Nephron progenitor cell (in vitro differentiated cells): ENCODE measurements around the gene DTNA.

Experiments used
- DNase-seq: peaks from one replicate; pipeline ENCODE4 v3.0.0; 2021
- H3K27ac Mint-ChIP-seq: 2 replicates; pipeline ENCODE4 v1.8.0; 2021; ENCODE audit warnings: mild to moderate bottlenecking, moderate library complexity, mixed read lengths
- H3K27me3 Mint-ChIP-seq: 2 replicates; pipeline ENCODE4 v1.8.0; 2021; ENCODE audit warnings: mild to moderate bottlenecking, low read depth, mixed read lengths; ENCODE audit not compliant: poor library complexity
- H3K36me3 Mint-ChIP-seq: 2 replicates; pipeline ENCODE4 v1.8.0; 2021; ENCODE audit warnings: low read depth, mixed read lengths
- H3K4me1 Mint-ChIP-seq: 2 replicates; pipeline ENCODE4 v1.8.0; 2021; ENCODE audit warnings: mixed read lengths
- H3K4me3 Mint-ChIP-seq: 2 replicates; pipeline ENCODE4 v1.8.0; 2021; ENCODE audit warnings: mild to moderate bottlenecking, moderate library complexity, mixed read lengths
- H3K9me3 Mint-ChIP-seq: 2 replicates; pipeline ENCODE4 v1.8.0; 2021; ENCODE audit warnings: mild to moderate bottlenecking, moderate library complexity, mixed read lengths
- TF ChIP-seq, protein P1 (sequence below): fragments of 200-600 bp; sonication (generic); IDR thresholded peaks from 2 replicates; pipeline ENCODE4 v1.5.0; 2021; ENCODE audit warnings: antibody characterized with exemption

DTNA gene

GRCh38 chr18:34844732-34845459, 134.8 kb downstream of the DTNA start:
- Mint-ChIP-seq H3K27me3 (peaks cover 4% of the 10 kb centered on the region), H3K36me3 (peaks cover 12% of the 10 kb centered on the region), H3K4me1 (peaks cover 42% of the 10 kb centered on the region), H3K4me3 (no peak overlapping the region), H3K27ac (no peak overlapping the region), H3K9me3 (peaks cover 12% of the 10 kb centered on the region)
- TF ChIP-seq, protein P1, sequence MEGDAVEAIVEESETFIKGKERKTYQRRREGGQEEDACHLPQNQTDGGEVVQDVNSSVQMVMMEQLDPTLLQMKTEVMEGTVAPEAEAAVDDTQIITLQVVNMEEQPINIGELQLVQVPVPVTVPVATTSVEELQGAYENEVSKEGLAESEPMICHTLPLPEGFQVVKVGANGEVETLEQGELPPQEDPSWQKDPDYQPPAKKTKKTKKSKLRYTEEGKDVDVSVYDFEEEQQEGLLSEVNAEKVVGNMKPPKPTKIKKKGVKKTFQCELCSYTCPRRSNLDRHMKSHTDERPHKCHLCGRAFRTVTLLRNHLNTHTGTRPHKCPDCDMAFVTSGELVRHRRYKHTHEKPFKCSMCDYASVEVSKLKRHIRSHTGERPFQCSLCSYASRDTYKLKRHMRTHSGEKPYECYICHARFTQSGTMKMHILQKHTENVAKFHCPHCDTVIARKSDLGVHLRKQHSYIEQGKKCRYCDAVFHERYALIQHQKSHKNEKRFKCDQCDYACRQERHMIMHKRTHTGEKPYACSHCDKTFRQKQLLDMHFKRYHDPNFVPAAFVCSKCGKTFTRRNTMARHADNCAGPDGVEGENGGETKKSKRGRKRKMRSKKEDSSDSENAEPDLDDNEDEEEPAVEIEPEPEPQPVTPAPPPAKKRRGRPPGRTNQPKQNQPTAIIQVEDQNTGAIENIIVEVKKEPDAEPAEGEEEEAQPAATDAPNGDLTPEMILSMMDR = no peak
- no peak for DNase-seq

DNA sequence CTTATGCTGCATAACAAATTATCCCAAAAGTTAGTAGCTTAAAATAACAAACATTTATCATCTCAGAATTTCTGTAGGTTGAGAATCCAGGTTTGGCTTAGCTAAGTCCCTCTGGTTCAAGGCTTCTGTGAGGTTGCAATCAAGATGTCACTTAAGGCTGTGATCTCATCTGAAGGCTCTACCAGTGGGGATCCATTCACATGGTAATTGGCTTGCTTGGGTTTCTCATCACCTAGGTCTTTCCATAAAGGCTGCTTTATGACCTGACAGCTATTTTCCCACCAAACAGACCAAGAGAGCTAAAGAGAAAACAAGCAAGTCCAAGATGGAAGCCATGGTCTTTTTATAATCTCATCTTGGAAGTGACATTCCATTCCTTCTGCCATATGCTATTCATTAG, 137.3 kb downstream of the DTNA start:
- no peak for DNase-seq
- no peak overlapping the region for H3K4me3 Mint-ChIP-seq
- H3K27ac Mint-ChIP-seq = no peak overlapping the region
- H3K36me3 Mint-ChIP-seq = peaks cover 12% of the 10 kb centered on the region
- H3K4me1 Mint-ChIP-seq = peaks cover 17% of the 10 kb centered on the region
- H3K9me3 Mint-ChIP-seq = peaks cover 12% of the 10 kb centered on the region
- TF ChIP-seq, protein P1 = no peak
- peaks cover 4% of the 10 kb centered on the region for H3K27me3 Mint-ChIP-seq

GRCh38 chr18:34848156-34848555, 138.1 kb downstream of the DTNA start:
- H3K27me3 Mint-ChIP-seq = peaks cover 4% of the 10 kb centered on the region
- peaks cover 17% of the 10 kb centered on the region for H3K4me1 Mint-ChIP-seq
- H3K27ac Mint-ChIP-seq = no peak overlapping the region
- H3K9me3 Mint-ChIP-seq = peaks cover 12% of the 10 kb centered on the region
- peaks cover 12% of the 10 kb centered on the region for H3K36me3 Mint-ChIP-seq
- H3K4me3 Mint-ChIP-seq = no peak overlapping the region
- no peak for DNase-seq
- TF ChIP-seq, protein P1 = no peak

DNA sequence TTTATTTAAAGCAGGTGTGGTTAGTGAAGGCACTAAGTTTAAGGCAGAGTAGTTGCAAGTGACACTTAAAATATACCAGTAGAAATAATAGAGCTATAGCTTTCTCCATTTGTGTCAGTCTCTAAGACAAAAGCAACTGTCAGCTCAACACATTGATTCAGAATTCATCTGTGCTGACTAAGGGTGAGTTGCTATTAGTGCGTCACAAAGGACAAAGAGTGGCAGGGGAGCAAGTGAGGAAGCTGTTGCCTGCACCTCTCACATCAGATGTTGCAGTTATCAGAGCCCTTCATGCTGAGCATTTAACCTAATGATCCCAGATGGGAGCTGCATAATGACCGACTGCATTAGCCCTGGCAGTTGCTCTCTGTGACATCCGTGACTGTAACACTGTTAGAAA, 138.6 kb downstream of the DTNA start:
- Mint-ChIP-seq H3K4me3 (no peak overlapping the region), H3K27me3 (peaks cover 4% of the 10 kb centered on the region), H3K27ac (no peak overlapping the region), H3K4me1 (peaks cover 17% of the 10 kb centered on the region), H3K36me3 (peaks cover 8% of the 10 kb centered on the region), H3K9me3 (peaks cover 8% of the 10 kb centered on the region)
- DNase-seq = no peak
- TF ChIP-seq, protein P1 = no peak

- DNase-seq = no peak
- no peaks in the 10 kb centered on the region for H3K27me3 Mint-ChIP-seq
- H3K4me1 Mint-ChIP-seq = peaks cover 32% of the 10 kb centered on the region
- TF ChIP-seq, protein P1 = no peak
- H3K36me3 Mint-ChIP-seq = peaks cover 5% of the 10 kb centered on the region
- peaks cover 5% of the 10 kb centered on the region for H3K9me3 Mint-ChIP-seq
- H3K27ac Mint-ChIP-seq = peak overlapping the region; percentile 77
- peak overlapping the region; percentile 29 for H3K4me3 Mint-ChIP-seq
Observed at GRCh38 chr18:34857320-34857719, 147.2 kb downstream of the DTNA start.

DNA sequence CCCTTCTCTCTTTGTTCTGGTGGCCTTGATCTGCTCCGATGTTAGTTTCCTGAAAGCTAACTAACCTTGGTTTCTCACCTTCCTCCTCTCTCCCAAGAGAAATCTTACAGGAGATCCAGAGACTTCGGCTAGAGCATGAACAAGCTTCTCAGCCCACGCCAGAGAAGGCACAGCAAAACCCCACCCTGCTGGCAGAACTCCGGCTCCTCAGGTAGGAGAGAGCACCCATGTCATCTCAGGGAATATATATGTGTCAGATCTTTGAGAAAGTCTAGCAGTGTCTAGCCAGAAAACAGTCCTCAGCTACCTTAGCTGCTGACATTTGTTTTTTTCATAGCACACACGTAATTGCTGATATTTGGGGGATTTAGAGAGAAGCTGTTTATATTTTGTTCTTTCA, 148.1 kb downstream of the DTNA start:
- Mint-ChIP-seq H3K36me3 (peaks cover 5% of the 10 kb centered on the region), H3K27me3 (no peaks in the 10 kb centered on the region), H3K27ac (peak overlapping the region; percentile 83), H3K4me3 (no peak overlapping the region), H3K9me3 (peaks cover 5% of the 10 kb centered on the region), H3K4me1 (peaks cover 29% of the 10 kb centered on the region)
- no peak for DNase-seq
- TF ChIP-seq, protein P1 = no peak
